Gastrocnemius medialis (tissue), 4 donors: Measurements from ENCODE around the gene KCTD18.

ENCODE experiments used
- POLR2A ChIP-seq, 2 donors: fragments of 450-650 bp; IDR thresholded peaks; one replicate each; pipeline ENCODE4 v1.6.1; 2017; ENCODE audit warnings: antibody characterized with exemption in 2 of 2, mild to moderate bottlenecking in 2 of 2, moderate library complexity in 2 of 2
- TF ChIP-seq, protein P1 (sequence below), 5 experiments: fragments of 450-650 bp in 3 of 5; fragments of 200-600 bp in 2 of 5; sonication (generic) in 2 of 5; IDR thresholded peaks in 4 of 5; conservative IDR thresholded peaks in 1 of 5; 1 replicate in 4 of 5; 2 replicates in 1 of 5; pipeline ENCODE4 v1.5.1; 2016 to 2019; ENCODE audit warnings: antibody characterized with exemption in 5 of 5, mild to moderate bottlenecking in 3 of 5, moderate library complexity in 3 of 5

DNA sequence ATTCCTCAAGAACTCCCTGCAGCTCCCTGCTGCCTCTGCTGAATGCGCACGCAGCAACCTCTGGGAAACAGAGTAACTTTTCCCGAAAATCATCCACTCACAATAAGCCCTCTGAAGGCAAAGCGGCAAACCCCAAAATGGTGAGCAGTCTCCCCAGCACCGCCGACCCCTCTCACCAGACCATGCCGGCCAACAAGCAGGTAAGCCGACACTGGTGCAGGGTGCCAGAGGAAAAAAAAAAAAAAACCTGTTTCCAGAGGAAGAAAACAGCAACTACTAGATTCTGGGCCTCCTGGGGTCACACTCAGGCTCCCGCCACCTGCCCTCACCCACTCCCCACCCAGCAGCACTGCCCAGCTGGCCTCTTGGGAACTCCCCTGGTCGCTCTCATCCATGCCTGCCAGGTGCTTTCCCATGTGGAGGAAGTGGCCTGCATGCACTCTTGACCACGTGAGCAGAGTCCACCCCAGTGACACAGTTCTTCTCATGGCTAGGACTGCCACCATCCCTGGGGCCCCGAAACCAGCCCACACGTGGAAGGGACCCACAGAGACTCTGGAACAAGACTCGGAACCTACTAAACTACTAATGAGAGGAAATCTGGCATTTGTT is 36.9 kb downstream of the KCTD18 start:
- TF ChIP-seq, protein P1, sequence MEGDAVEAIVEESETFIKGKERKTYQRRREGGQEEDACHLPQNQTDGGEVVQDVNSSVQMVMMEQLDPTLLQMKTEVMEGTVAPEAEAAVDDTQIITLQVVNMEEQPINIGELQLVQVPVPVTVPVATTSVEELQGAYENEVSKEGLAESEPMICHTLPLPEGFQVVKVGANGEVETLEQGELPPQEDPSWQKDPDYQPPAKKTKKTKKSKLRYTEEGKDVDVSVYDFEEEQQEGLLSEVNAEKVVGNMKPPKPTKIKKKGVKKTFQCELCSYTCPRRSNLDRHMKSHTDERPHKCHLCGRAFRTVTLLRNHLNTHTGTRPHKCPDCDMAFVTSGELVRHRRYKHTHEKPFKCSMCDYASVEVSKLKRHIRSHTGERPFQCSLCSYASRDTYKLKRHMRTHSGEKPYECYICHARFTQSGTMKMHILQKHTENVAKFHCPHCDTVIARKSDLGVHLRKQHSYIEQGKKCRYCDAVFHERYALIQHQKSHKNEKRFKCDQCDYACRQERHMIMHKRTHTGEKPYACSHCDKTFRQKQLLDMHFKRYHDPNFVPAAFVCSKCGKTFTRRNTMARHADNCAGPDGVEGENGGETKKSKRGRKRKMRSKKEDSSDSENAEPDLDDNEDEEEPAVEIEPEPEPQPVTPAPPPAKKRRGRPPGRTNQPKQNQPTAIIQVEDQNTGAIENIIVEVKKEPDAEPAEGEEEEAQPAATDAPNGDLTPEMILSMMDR (IDR thresholded peaks at IDR 0.05 in 4 of 5, conservative IDR thresholded peaks at IDR 0.05 in 1 of 5): no peak
- TF ChIP-seq POLR2A (IDR thresholded peaks at IDR 0.05): no peak
